GM21576 (cell line): ENCODE data around the gene PTPRD.
"Not testable (repeated sequence)": the region's sequence is repeated elsewhere in the genome, so short reads cannot be mapped to it uniquely, and the experiment has no call there.

Experiments
- ATAC-seq: cut with Tn5 transposase; IDR thresholded peaks from one replicate; pipeline ENCODE4 v1.9.1; 2021; ENCODE audit warnings: mild to moderate bottlenecking, moderate library complexity; ENCODE audit not compliant: unreplicated experiment

Gene PTPRD

DNA sequence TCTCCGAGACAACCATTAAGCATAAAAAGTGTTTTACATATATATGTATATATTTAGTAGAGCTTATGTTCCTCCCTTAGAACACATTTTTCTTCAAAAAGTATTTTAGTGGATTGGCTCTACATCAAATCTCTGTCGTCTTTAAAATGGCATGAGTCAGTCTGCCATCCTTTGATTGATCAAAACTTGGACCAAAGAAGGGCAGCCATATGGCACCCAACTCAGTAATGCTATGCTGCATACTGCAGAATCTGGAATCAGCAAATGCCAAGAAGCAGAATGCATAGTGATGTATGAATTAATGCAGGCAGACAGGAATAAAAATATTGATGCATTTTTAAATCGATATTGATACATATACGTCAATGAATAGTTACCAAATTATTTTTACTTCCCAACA, 1074.4 kb downstream of the PTPRD start:
- no peak for ATAC-seq

DNA sequence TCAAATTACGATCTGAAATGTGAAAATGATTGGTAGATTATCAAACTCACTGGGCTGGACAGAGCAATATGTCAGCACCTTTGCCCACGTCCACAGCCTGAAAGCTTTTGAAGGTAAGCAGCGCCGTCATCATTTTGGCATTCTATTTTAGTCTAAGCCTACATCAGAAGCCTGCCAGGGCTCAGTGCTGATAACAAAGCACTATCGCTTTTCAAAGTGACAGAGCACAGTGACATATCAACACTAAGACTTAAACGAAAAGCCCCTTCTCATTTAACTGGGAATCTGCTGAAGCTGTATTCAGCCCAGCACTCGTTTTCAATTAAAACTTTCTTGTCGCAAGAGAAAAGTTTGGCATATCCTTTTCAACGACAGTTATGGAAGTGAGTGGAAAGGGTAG, 1076.3 kb downstream of the PTPRD start:
- no peak for ATAC-seq

DNA sequence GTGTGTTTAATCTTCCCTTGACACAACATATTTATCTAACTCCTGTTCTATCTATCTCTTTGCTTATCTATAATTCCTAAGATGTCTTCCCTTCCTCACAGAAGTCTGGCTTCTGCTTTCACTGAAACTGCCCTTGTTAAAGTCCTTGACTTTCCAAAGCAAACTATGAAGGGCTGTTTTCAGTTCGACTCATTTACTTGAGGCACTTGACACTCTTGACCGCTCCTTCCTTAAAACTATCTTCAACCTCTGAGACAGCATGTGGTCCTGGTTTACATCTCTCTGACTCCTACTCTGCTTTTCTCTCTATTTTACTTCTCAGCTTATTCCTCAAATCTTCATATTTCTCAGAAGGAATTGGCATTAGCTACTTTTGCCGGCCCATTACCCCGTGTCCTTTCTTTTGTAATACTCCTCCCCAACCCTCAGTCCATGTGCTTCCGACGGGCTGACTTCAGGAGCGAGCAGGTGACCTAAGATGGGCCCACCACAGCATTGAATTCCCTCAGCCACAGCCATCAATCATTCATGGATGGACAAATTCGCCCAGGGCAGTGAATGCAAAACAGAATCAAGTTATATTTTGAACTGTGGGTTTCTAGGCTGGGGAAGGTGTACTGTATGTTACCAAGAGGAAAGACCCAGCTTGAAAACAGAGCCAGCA, 1089.2 kb downstream of the PTPRD start:
- no peak for ATAC-seq

DNA sequence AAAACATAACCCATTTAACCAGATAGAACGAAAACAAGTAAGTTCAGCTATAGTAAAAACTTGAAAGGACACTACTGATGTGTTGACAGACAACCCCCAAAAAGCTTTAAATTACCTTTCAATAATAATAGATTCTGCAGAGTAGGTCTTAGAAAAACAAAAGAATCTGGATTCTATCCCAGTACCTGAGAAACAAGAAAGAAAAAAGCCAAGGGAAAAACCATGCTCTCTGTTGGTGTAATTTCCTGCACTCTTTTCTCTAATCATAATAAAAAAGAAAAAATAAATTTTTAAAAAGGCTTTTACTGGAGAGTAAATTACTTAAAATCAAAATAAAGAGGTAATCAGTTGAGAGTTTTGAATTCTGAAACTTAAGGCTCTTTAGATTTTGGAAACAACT, 1090.4 kb downstream of the PTPRD start:
- ATAC-seq, result no peak

DNA sequence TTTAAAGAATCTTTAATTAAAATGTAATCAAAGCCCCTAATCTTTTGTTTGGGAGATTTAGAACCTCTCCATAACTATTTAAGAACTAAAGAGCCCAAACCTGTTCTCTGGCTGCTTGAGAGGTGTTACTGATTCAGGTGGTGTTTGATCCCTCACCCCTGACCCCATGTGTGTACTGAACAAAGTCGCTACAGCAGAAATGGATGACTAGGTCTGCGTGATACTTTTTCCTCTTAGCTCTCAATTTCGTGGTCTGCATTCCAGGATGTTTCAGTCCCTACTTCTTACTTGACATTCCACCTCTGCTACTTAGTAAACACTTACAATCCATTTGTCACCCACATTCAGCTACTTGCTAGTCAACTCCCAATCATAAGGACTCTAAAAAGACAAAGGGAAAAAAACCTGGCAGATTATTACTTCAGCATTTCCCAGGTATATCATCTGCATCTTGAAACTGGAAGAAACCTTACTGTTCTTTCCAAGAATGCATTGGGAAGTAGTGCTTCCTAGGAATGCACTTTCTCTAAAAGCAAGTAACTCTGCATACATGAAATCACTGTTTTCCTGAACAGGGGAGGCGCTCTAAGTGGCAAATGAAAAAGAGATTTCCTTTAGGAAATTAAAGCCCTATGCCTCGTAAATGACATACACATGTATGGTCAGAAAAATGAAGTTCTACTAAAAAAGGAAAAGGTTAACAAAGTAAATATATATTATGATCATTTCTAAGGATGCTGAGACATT, 1091.6 kb downstream of the PTPRD start:
- ATAC-seq, result no peak

DNA sequence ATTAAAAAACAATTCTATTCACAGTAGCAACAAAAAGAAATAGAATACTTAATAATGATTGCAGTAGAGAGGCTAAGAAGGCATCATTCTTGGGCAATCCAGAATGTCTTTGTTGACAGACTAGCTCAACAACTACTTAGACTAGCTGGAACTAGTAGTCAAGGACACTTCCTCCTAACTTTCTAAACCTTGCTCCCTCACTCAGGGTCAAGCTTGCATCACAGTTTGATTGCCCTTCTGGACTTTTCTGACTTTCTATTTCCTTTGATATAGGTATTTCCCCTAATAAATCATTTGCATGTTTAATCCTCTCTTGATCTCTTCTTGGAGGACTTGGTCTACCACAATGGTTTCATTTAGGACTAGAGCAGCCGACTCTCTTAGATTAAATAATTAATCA, 1107.9 kb downstream of the PTPRD start:
- ATAC-seq, result no peak

DNA sequence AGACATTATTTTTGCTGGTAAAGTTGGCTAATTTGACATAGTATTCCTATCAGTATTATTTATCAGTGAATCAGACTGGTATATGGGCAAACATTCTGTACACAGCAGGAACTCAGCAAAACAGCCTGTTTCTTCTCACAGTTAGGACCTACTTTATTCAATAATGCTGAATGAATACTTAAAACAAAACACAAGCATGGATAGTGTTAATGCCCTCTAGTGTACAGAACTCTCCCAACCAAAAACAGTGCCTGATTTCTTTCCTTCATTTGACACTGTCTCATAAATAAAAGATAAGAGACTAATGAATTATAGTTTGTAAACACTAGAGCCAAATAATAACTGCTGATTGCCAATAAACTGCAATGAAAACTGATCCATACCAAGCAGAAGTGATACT, 1113.3 kb downstream of the PTPRD start:
- ATAC-seq, result no peak

DNA sequence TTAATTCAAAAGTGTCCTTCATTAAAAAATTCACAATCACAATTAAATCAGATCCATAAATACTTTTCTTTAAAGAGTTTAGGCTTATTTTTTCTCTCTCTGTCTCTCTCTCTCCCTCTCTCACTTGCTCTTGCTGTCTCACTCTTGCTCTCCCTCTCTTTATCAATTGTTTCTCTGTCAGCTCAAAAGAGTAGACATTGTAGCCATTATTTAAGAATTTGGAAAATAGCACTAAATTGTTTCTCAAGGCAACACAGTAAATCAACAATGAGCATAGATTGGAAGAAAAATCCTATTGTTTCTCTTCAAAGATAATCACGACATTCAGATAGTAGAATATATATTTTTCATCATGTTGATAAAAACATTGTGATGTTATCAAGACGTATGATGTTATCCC, 1114.0 kb downstream of the PTPRD start:
- ATAC-seq, result no peak

DNA sequence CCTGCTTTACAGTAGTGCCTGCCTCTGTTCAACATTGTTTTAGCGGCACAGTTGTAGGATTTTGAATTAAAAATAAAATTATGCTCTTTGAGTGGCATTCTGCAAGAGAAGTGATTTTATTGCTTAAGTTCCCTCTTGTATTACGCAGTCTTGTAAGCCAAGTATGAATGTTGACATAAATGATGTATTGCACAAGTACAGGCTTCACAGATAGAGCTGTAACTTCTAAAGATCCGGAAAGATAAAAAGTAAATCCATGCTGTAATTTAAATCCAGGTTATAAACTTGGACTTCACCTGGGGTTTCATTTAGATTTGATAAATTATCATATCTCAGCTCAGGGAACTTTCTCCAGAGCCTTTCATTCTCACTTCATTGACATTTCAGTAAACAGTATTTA, 1114.7 kb downstream of the PTPRD start:
- ATAC-seq, result no peak

DNA sequence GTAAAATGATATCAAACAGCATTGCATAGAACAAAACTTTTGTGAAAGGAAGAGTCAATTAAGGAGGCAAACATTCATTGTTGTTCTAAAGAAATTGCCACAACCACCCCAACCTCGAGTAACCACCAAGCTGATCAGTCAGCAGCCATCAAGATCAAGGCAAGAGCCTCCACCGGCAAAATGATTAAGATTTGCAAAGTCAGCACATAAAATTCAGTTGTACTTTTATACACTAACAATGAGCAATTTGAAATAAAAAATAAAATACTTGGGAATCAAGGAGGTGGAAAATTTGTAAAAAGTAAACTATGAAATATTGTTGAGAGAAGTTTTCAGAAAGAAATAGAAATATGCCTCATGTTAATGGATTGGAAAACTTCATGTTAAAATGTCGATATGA, 1118.5 kb downstream of the PTPRD start:
- no peak for ATAC-seq

DNA sequence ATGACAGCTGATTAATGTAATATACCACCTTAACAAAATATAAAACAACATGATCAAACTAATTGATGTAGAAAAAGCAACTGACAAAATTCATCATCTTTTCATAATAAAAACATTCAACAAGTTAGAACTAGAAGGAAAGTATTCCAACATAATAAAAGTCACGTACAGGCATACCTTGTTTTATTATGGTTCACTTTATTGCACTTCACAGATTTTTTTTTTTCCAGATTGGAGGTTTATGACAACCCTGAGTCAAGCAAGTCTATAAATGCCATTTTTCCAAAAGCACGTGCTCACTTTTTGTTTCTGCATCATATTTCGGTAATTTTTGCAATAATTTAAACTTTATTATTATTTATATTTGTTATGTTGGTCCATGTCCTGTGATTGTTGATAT, 1120.3 kb downstream of the PTPRD start:
- ATAC-seq, result no peak

DNA sequence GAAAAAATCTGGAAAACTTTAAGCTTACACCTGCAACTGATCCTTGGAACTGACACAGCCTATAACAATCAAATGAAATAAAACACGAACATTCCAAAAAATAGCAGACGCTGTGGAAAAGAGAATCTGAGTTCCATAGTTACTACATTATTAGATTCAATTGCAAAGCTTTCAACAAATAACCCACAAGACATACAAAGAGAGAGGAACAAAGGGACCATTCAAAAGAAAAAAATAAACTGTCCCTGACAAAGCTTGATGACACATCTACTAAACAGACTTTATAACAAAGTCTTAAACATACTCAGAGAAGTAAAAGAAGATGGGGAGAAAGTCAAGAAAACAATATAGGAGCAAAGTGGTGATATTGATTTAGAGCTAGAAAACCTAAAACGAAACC, 1123.6 kb downstream of the PTPRD start:
- ATAC-seq, result no peak

DNA sequence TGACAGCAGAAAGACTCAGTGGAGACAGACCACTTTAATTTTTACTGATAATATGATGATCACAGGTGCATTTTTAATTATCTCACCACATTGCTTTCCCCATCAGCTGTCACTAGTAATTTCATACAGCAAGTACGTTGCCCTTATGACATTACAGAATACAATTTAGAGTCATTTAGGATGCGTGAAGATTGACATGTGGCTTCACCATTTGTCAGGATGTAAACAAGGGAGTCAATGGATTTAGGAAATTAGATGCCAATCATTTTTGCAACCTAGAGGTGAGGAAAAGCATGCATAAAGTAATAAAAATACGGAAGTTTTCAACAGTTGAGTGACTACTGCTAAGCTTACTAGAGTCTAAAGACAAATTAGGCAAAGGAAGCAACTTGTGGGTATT, 1129.6 kb downstream of the PTPRD start:
- ATAC-seq, result no peak

DNA sequence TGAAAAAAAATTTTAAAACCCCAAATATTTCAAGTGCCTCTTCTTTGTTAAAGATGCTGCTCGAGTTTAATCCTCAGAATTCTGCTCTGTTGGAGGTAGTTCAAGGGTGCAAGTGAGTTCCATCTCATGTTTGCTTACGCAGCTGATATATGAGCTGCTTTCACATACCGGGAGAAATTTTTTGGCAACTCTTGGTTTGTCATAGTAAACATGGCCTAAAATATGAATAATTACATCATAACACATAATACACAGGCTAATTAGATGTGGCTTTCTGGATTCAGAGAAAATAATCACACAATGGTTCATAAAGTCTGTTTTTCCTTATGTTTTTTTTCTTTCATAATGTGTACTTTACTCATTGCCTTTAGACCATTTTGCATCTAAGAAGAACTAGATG, 1134.1 kb downstream of the PTPRD start:
- ATAC-seq, result no peak

DNA sequence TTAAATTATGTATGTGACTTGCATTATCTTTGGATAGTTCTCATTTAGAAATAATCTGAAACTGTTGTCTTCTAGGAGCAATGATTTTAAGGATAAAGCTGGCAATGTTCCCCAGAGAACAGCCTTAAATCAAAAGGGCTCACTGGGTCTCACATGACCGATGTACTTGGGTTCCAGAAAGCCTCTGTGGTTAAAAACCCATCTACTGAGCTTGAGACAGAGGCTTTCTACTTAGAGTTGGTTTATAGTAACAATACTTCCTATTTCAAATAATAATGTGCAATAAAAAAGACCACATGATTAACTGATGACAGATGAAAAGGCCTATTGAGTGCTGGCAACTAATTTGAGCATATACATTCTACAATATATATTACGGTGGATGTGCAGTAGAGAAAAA, 1143.5 kb downstream of the PTPRD start:
- ATAC-seq, result no peak

DNA sequence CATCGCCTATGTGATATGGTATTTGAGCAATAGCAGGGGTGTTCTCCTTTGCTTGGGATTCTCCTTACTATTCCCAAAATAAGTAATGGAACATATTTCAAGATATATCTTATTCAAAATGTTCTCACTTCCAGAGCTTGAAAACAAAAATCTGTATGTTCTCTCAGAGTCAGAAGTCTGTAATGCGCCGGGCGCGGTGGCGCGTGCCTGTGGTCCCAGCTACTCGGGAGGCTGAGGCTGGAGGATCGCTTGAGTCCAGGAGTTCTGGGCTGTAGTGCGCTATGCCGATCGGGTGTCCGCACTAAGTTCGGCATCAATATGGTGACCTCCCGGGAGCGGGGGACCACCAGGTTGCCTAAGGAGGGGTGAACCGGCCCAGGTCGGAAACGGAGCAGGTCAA, 1170.9 kb downstream of the PTPRD start:
- ATAC-seq, result not testable (repeated sequence)

DNA sequence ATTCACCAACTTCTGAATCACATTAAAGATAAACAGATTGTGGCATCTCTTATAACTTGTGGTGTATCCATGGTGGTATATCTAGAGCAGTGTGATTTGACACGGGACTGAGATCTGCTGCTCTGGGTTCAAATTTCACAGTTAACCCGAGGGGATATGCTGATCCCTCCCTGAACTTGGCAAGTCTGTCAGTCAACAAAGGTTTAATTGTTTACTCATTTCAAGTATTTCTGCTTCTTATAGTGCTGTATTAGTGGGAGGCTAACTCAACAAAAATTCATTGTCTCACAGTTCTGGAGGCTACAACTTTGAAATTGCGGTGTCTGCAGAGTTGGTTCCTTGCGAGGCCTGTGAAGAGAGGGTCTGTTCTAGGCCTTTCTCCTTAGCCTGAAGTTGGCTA, 1175.2 kb downstream of the PTPRD start:
- no peak for ATAC-seq

DNA sequence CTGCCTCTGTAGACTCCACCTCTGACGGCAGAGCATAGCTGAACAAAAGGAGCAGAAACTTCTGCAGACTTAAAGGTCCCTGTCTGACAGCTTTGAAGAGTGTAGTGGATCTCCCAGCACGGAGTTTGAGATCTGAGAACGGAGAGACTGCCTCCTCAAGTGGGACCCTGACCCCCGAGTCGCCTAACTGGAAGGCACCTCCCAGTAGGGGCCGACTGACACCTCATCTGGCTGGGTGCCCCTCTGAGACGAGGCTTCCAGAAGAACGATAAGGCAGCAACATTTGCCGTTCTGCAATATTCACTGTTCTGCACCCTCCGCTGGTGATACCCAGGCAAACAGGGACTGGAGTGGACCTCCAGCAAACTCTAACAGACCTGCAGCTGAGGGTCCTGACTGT, 1186.3 kb downstream of the PTPRD start:
- ATAC-seq, result not testable (repeated sequence)

DNA sequence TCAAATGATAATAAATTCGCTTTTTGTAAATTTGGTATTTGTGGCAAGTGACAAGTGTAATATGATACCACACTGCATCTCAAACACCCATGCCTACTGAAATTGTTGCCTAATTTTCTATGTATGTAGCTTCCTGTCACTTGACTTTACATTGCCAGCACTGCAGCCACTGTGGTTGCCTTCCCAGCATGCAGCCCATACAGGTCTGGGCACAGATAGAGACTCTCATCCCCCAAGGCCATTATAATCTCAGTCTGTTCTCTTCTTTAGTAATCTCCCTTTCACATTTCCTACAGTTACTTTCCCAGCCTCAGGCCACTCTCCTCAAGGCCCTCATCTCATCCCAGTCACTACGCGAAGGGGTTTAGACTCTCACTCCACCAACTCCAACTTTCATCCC, 1200.6 kb downstream of the PTPRD start:
- ATAC-seq, result no peak

DNA sequence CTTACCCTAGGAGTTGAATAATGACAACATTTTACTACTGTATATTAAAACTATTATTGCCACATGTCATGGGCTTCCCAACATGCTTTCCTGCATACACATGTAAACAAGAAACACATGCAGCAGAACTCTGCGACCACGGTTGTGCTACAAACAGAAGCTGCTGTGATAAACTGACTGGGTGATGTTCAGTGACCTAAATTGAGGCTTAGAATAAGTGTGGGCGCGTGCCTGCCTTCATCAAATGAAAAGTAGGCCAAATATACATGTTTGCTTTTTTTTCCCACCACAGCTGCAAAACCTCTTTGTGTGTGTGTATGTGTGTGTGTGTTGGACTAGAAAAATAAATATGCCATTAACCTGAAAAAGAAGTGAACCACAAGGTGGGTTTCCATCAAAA, 1202.1 kb downstream of the PTPRD start:
- ATAC-seq, result no peak

DNA sequence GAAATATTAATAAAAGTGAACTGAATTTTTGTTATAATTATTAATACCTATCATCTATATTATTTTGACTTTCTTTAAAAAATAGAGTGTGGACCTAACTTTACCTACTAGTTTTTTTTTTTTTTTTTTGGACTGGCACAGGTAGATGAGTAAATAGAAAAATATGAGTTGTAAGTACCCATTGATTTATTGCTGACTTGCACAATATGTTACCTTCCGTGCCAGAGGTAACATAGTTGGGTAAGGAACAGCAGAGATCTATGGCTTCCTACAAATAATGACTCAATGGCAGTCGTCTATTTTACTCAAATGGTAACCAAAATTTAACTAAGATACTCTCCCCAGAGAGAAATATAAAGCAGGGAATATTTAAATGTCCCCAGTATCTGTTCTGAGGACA, 1212.8 kb downstream of the PTPRD start:
- no peak for ATAC-seq

DNA sequence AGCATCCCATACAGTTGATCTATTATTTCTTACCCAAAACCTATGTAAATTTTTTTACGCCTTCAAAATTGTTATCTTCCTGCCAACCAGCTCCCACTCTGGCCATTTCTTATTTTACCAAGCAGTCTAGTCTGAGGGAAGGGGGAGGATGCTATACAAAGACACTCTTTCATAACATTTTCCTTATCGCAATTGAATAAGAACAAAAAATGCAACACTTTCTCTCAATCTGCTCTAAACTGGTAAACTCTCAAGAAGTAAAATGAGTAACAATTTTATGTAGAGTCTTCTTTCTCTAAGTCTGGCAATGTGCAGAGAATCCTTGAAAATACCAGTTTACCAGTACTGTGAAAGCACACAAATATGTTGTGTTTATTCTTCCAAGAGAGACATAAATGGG, 1216.3 kb downstream of the PTPRD start:
- ATAC-seq, result no peak

DNA sequence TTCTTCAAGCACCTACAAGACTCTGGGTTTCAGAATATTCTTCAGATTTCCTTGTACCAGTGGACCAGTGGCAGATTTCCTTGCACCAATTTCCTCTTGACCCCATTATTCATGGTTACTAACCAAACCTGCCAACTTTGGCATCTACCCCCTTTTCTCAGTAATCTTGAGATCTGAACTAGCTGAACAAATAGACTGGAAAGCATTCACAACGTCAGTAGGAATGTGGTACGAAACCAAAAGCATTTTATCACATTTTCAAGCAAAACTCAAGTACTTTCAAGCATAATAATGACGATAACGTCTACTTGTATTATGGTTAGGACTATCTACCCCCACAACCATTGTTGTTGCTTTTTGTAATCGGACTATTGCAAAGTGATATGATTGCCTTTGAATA, 1217.3 kb downstream of the PTPRD start:
- ATAC-seq, result no peak
